Inflammatory macrophage (primary cell): ENCODE measurements around the gene UCP3.

Experiments
- DNase-seq, 2 donors: peaks; one replicate each; pipeline ENCODE4 v3.0.0-alpha.2; 2020 to 2022

The UCP3 gene

GRCh38 chr11:73950869-73951710 is 57.8 kb downstream of the UCP3 start, which contains the start of gene DNAJB13:
TSS of gene DNAJB13 (plus strand) at chr11:73951026. CDS start at chr11:73951070, 44 bp downstream.
- peak; percentile 46 to 49 for DNase-seq
